Measurements from ENCODE around the gene COQ4.
"Not testable (repeated sequence)": the region's sequence is repeated elsewhere in the genome, so short reads cannot be mapped to it uniquely, and the experiment has no call there.

The COQ4 gene

DNA sequence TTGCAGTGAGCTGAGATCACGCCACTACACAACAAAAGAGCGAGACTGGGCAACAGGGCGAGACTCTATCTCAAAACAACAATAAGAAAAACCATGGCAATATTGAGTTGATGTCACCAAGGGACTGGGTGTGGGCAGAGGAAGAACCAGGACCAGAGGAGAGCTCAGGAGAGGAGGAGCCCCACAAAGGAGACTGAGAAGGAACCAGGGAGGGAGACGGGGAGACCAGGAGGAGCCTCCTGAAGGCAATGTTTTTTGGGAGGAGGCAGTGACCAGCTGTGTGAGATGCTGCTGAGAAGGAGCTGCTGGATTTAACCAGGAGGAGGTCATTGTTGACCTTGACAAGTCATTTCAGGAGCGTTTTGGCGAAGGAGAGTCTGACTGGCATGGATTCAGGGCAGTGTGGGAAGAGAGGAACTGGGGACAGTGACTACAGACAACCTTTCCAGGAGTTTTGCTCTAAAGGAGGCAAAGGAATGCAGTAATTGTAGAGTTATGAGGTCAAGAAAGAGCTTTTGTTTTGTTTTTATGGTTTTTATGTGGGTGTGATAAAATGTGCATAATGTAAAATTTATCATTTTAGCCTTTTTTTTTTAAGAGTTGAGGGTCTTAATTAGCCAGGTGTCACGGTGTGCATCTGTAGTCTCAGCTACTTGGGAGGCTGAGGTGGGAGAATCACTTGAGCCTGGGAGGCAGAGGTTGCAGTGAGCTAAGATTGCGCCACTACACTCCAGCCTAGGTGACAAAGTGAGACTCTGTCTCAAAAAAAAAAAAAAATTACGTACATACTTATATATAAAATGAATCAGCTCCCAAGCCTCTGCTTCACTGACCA, 18.3 kb upstream of the COQ4 start:
- no peak for DNase-seq

DNA sequence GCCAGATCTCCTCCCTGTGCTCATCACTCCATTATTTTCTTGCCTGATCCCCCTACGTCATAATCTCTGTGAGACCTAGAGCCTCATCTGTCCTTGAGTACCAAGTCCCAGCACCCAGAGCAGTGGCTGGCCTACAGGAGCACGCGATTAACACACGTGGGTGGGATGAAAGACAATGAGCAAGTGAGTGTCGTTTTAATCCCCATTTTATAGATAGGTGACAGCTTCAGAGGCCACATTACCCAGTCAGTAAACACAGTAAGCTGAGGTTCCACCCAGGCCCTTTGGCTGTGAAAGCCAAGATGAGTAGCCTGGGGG, 17.7 kb upstream of the COQ4 start:
- DNase-seq = no peak

DNA sequence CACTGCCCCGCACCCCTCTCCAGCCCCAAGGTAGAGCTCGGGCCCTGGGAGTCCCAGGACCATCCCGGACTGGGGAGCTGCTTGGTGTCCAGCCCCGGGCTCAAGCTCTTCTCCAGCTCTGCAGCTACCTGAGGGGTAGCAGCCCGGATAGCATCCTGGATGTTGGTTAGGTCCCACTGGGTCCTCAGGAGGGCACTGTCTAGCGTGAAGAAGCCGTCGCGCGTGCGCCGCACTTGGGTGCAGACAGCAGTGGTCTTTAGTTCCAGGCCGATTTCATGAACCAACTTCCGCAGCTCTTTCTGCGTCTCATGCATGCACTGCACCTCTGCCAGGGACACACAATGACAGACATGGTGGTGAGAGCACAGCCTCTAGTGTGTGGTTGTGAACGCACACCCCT, 13.1 kb upstream of the COQ4 start:
- no peak for DNase-seq

DNA sequence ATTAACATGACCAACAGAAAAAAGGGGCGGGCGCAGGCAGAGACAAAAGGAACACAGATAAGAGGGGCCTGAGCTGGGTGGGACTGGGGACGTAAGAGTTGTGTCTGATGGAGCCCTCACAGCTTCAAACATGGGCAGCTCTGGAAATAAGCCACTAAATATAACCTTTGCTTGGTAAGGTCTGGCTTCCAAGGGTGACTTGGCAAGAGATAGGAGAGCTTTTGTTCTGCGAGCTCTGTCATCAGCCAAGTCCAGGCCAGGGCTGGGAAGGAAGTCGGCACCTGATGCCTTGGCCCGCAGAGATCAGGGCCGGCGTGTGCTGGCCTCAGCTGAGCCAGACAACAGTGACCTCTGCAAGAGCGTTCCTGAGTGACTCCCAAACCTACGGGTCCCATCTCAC, 12.2 kb upstream of the COQ4 start:
- DNase-seq = no peak

DNA sequence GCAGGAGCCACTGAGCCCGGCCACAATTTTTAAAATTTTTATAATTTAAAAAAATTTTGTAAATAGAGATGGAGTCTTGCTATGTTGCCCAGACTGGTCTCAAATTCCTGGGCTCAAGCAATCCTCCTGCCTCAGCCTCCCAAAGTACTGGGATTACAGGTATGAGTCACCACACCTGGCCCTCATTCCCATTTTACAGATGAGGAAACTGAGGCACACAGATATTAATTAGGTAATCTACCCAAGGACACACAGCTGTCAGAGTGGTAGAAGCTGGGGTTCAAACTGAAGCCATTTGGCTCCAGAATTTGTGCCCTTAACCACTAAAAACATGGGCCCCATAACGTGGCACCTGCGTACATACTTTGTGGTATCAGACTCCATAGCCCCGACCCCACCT, 7.9 kb upstream of the COQ4 start:
- DNase-seq = no peak

DNA sequence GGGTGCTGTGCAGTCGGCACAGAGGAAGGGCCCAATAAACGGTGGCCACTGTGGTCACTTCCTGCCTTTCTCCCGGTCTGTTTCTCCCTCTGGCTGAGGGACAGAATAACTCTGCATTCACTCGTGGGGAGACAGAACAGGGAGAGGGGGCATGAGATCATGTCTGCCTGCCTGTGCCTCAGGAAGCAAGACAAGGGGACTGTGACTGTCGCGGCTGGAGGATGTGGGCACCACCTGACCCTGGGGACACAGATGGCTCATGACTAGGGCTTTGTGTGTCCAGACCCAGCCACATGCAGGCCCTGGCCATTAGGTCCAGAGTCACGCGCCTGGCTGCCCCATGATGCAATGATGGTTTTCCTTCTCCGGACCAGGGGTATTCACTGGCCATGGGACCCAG, 6.2 kb upstream of the COQ4 start:
- no peak for DNase-seq

DNA sequence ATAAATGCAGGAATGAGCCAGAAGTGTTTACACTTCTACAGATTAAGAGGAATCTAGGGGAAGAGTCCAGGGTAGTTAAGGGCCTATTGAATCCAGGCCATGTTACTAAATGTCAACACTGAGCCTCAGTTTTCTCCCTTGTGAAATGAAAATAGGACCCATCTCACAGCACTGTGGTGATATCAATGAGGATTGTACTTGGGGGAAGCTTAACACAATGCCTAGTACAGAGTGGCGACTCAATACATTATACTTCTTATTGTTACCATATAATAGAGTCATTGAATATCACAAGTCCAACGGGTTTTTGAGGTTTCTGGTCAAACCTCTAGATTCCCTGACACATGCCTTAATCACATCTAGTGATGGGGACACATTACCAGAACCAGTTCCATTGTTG, 5.0 kb upstream of the COQ4 start:
- no peak for DNase-seq

DNA sequence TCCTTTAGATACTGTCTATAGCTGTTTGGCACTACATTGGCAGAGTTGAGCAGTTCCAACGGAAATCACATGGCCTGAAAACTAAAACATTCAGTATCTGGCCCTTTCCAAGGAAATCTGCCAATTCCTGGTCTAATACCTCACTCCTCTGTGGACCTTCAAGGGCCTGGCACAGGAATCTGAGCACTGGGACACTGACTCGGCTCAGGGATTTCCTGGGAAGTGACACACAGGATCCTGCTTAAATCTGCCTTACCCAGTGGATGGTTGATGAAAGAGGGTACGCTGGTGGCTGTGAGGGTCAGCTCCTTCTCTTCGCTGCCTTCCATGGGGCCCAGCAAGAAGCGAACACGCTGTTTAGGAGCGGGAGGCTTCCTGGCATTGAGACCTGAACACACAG, 1.3 kb upstream of the COQ4 start:
- DNase-seq = no peak

DNA sequence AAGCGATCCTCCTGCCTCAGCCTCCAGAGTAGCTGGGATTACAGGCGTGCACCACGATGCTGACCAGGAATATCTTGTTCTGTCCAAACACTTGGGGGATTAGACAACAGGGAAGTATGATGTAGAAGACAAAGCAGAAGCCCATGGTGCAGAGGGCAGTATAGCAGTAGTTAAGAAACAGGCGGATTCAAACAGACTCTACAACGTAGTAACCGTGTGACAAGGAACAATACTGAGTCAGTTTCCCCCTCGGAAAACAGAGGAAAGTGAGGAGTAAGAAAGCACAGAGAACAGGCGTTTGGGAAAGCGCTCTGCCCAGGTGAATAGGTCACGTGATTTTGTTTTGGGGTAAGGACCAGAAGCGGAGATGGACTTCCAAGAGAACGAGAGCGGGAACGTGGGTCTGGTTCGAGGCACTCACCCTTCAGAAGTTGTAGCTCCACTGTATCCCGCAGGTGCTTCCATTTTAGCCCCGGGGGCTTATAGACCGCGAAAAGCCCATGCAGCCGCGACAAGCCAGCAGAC, 698 bp upstream of the COQ4 start:
- DNase-seq = no peak

DNA sequence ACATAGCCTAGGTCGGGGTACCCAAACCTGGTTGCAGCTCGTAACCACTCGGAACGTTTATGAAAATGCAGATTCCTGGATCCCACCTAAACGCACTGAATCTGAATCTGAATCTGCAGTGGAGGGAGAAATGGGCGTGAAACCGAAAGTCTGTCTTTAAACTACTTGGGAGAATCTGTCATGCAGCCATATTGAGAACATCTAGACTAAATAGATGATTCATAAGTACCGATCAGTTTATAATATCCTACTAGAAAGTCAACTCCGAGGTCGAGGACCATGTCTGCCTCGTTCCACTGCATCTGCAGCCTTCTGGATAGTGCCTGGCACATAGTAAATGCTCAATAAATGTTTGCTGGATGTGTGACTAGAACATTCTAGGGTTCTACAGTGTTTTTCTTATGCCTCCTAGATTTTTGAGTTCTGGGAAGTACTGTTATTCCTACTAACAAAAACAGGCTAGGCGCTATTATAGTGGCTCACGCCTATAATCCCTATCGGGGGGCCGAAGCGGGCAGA, 632 bp downstream of the COQ4 start:
- no peak for DNase-seq

DNA sequence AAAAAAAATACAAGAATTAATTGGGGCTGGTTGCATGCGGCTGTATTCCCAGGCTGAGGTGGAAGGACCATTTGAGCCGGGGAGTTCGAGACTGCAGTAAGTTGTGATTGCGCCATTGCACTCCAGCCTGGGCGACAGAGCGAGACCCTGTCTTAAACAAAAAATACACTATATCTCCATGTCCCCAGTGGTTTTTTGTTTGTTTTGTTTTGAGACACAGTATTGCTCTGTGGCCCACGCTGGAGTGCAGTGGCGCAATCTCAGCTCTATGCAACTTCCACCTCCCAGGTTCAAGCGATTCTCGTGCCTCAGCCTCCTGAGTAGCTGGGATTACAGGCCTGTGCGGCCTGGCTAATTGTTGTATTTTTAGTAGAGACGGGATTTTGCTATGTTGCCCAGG, 1.2 kb downstream of the COQ4 start:
- no peak for DNase-seq

DNA sequence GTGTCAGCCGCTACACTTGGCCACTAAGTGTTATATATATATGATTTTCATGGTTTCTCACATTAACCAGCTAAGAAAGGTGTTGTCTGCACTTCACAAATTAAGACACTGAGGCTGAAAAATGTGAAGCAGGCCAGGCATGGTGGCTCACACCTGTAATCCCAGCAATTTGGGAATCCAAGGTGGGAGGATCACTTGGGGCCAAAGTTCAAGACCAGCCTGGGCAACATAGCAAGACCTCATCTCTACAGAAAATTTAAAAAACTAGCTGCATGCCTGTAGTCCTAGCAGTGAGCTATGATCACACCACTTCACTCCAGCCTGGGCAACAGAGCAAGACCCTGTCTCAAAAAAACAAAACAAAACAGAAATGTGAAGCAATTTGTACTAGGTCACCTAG, 1.8 kb downstream of the COQ4 start:
- no peak for DNase-seq

DNA sequence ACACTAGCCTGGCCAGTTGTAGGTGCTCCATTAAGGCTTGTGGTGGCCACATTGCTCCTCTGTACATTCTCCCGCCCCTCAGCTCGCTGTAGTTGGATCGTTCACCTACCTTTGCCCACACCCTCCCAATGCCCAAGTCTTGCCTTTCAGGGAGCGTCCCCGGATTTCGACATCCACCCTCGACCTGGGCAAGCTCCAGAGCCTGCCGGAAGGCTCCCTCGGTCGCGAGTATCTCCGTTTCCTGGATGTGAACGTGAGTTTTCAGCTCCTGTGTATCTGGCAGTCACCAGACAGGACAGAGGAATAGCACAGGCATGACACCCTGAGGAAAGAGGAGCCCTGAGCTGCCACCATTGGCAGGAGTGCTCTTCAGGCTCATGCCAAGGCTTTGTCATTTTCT, 3.0 kb downstream of the COQ4 start:
- no peak for DNase-seq

DNA sequence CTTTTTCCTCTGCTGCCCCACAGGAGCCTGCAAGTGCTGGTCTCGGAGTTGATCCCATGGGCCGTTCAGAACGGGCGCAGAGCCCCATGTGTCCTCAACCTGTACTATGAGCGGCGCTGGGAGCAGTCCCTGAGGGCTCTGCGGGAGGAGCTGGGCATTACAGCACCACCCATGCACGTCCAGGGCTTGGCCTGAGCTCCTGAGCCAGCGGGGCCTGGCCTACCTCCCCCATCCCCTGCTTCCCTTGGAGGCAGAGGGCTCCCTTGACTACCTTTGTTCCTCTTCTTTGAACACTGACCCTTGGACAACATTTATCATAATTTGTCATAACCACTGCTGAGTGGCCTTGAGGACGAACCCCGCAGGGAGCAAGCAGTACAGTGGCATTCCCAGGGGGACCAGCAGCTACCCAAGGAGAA, 10.8 kb downstream of the COQ4 start:
- no peak for DNase-seq

DNA sequence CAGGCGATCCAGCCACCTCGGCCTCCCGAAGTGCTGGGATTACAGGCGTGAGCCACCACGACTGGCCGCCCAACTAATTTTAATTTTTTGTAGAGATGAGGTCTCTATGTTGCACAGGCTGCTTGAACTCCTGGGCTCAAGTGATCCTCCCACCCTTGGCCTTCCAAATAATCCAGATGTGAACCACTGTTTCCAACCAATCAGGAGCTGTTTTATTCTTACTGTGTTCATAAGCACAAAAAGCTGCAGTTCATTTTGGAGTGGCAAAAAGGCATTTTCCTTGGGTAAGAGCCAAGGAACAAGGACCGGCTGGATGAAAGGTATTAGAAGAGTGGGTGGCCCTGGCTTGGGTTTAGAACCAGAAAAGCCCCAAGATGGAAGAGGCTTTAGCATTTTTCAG, 12.5 kb downstream of the COQ4 start:
- no peak for DNase-seq

DNA sequence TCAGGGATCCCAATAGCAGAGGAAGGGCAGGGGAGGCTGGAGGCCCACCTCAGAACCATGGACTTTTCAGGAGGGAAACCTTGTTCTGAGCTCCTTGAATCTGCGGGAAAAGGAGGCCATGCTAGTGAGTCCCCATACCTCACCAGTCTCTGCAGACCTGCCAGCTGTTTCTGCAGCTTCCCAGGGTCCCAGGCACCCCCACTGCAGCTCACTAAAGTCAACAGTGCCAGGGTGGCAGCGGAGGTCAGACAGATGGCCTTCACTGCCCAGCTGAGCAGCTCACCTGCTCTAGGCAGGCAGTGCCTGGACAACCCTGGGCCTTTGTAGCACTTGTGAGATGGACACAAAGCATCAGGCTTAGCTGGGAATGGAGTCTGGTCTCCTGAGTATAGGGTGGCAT, 13.3 kb downstream of the COQ4 start:
- no peak for DNase-seq

DNA sequence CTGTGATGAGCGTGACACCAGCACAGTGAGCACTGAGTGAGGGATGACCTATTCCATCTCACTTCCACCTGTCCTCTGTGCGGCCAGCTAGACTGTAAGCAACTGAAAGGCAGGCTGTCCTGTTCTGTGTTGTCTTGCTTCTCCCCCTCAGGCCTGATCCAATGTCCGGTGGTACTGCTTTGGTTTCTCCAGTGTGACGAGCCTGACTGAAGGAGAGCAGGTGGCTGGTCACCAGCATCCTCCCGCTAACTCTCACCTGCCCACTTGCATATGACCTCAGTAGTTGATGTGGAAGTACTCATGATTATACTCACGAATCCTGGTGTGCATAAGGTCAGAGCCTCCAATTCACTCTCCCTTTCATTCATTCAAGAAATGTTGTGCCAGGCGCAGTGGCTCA, 15.3 kb downstream of the COQ4 start:
- no peak for DNase-seq

DNA sequence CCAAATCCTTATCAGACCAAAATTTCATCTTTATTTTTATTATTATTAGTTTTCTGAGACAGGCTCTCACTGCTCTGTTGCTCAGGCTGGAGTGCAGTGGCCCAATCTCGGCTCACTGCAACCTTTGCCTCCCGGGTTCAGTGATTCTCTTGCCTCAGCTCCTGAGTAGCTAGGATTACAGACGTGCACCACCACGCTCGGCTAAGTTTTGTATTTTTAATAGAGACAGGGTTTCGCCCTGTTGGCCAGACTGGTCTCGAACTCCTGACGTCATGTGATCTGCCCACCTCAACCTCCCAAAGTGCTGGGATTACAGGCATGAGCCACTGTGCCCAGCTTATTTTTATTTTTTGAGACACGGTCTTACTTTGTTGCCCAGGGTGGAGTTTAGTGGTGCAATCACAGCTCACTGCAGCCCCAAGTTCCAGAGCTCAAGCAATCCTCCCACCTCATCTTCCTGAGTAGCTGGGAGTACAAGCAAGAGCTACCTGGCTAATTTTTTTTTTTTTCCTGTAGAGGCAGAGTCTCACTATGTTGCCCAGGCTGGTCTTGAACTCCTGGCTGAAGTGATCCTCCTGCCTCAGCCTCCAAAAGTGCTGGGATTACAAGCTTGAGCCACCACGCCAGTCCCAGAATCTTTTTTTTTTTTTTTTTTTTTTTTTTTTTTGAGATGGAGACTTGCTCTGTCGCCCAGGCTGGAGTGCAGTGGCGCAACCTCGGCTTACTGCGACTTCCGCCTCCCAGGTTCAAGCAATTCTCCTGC, 16.4 kb downstream of the COQ4 start:
- not testable (repeated sequence) for DNase-seq

DNA sequence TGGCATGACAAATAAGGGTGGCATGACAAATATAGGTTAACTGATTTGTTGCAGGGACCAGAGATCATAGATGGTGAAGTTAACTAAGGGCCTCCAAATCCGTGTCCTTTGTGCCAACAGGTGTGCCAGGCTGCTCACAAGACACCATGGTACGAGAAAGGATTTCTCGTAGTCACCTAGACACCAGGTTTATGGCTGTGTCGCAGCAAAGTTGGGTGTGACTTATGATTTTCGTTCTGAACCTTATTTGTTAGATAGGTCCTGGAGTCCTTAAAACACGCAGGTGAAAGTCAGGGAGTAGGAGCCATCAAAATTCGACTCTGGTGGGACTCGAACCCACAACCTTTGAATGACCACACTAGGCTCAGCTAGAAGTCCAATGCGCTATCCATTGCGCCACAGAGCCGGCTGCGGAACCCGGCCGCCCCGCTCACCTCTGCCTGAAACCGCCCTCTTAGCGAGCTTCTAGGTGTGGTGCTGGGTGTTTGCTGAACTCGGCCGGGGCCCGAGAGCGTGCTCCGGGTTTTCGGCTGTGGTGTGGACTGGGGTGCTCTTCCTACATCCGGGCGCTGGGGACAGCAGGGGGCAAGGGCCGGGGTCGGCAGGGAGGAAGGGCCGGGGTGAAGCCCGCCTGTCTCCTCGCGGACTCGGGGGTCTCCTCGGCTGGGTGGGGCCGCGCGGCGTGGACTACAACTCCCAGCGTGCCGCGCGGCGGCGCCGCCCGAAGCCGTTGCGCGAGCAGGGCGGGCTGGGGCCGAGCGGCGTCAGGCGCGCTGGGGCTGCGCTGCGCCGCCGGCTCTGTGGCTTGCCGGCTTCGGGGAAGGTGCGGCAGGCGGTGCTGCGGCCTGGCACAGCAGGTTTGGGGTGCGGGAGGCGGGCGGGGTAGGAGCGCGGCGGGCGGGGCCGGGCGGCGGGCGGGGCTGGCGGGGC, 17.4 kb downstream of the COQ4 start, which contains the start of gene SLC27A4:
Gene SLC27A4 (plus strand): TSS at position 767 of the 930 bp plus-strand sequence. CDS start 2,606 bp downstream, outside the sequence.
- DNase-seq = peak; percentile 64

DNA sequence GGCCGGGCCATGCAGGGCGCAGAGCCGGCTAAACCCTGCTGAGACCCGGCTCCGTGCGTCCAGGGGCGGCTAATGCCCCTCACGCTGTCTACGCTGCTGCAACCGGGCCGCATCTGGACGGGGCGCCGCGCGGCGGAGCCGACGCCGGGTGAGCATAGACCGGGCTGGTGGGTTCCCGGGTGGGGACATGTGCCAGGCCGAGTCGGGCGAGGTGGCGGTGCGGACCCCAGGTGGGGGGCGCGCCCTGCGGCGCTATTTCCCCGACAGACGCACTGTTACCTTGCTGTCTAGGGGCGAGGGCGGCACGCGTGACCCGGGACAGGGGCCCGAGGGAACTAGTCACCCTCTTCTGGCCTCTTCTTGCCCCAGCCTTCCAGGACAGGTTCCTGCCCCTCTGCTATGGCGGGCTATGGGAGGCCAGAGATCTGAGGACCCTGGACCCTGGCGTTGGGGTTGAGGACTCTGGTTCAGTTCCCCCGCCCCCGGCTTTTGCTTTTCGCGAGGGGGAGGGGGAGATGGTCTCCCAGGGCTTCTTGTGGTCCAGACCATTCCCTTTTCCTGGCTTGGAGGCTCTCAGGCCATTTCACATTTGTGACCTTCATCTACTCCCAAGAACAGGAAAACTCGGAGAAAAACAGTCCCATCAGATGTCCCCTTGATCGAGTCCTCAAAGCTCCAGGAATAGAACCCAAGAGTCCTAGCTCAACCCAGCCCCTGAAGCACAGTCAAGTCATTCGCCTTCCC, 18.2 kb downstream of the COQ4 start:
- peak; percentile 55 for DNase-seq

DNA sequence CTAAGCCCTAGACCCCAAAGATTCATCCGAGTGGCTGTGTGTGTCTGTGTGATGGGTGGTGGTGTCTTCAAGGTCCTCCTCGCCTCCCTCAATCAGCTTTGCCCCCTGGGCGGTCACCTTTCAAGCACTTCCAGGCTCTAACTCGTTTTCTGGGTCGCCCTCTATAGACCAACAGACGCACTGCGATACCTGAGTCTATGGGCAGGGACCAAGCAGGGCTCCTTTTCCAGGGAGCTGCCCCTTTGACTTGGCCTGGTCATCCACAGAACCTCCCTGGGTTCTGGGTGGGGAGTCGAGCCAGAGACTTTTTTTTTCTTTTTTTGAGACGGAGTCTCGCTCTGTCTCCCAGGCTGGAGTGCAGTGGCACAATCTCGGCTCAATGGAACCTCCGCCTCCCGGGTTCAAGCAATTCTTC, 18.8 kb downstream of the COQ4 start:
- DNase-seq = peak; percentile 66
